RWPE2 (cell line): Measurements from ENCODE around the gene BRME1.

ENCODE experiments used
- ATAC-seq: fragments of 200-7000 bp; cut with Tn5 transposase; 3 replicates; pipeline ENCODE4 v1.9.1; 2021; ENCODE audit warnings: low read depth
- DNase-seq: peaks from one replicate; pipeline ENCODE4 v3.0.0-alpha.2; 2020; ENCODE audit warnings: low spot score
- H3K27ac ChIP-seq: fragments of 450-650 bp; 2 replicates; pipeline ENCODE4 v1.5.1; 2017; ENCODE audit warnings: mild to moderate bottlenecking; ENCODE audit not compliant: poor library complexity, severe bottlenecking
- H3K27me3 ChIP-seq: fragments of 250-450 bp; sonication (Bioruptor Pico); 2 replicates; pipeline ENCODE4 v1.5.1; 2021; ENCODE audit warnings: mild to moderate bottlenecking, moderate library complexity; ENCODE audit not compliant: insufficient read depth, poor library complexity, severe bottlenecking
- H3K36me3 ChIP-seq: fragments of 250-450 bp; sonication (Bioruptor Pico); 2 replicates; pipeline ENCODE4 v1.5.1; 2020; ENCODE audit warnings: low read depth, mild to moderate bottlenecking, moderate library complexity
- H3K4me1 ChIP-seq: fragments of 250-450 bp; sonication (Bioruptor Pico); 2 replicates; pipeline ENCODE4 v1.5.1; 2021; ENCODE audit warnings: mild to moderate bottlenecking, moderate library complexity; ENCODE audit not compliant: insufficient read depth, poor library complexity, severe bottlenecking
- H3K4me3 ChIP-seq: fragments of 250-450 bp; sonication (Bioruptor Pico); 2 replicates; pipeline ENCODE4 v1.5.1; 2021; ENCODE audit warnings: mild to moderate bottlenecking, moderate library complexity; ENCODE audit not compliant: severe bottlenecking
- H3K9me3 ChIP-seq: fragments of 250-450 bp; sonication (Bioruptor Pico); 2 replicates; pipeline ENCODE4 v1.5.1; 2021; ENCODE audit warnings: mild to moderate bottlenecking, moderate library complexity; ENCODE audit not compliant: severe bottlenecking
- TF ChIP-seq, protein P1 (sequence below): fragments of 450-650 bp; IDR thresholded peaks from one replicate; pipeline ENCODE4 v1.5.1; 2017; ENCODE audit warnings: mild to moderate bottlenecking, moderate library complexity; ENCODE audit not compliant: poor library complexity, severe bottlenecking

The BRME1 gene

DNA sequence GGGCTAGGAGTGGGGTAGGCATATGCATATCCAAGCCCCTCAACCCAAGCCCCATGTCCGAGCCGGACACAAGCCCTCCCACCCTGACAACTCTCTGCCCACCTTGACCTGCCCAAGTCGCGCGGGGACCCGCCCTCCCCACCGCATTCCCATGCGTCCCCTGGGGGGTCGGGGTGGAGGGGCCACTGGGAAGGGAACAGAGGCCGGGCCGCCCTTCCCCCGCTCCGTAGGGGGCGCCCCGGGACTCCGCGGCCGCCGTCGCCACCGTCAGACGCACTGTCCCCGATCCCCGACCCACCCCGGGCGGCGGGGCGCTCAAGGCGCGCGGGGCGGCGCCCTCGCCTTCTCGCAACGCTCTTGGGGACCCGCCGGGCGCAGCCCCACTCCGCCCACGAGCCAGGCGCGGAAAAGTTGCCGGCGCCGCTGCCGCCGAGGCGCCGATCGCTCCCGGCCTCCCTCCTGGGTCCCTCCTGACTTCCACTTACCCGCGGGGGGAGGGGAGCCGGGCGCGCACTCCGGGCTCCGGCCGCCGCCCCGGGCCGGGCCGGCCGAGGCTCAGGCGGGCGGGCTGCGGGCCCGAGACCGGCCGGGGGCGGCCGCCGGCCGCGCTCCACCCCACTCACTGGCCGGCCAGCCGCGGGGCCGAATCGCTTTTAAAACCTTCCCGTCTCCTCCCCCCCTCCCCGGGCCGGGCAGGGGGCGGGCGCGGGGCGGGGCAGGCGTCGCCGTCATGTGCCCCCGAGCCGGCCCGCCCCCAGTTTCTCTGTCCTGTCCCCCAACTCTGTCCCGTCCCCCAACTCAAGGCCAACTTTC is 63.4 kb downstream of the BRME1 start:
- TF ChIP-seq, protein P1, sequence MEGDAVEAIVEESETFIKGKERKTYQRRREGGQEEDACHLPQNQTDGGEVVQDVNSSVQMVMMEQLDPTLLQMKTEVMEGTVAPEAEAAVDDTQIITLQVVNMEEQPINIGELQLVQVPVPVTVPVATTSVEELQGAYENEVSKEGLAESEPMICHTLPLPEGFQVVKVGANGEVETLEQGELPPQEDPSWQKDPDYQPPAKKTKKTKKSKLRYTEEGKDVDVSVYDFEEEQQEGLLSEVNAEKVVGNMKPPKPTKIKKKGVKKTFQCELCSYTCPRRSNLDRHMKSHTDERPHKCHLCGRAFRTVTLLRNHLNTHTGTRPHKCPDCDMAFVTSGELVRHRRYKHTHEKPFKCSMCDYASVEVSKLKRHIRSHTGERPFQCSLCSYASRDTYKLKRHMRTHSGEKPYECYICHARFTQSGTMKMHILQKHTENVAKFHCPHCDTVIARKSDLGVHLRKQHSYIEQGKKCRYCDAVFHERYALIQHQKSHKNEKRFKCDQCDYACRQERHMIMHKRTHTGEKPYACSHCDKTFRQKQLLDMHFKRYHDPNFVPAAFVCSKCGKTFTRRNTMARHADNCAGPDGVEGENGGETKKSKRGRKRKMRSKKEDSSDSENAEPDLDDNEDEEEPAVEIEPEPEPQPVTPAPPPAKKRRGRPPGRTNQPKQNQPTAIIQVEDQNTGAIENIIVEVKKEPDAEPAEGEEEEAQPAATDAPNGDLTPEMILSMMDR: no peak
- ATAC-seq: no peak
- peaks cover 32% of the 10 kb centered on the region for H3K4me1 ChIP-seq
- peaks cover 45% of the 10 kb centered on the region for H3K36me3 ChIP-seq
- H3K9me3 ChIP-seq: no peaks in the 10 kb centered on the region
- H3K4me3 ChIP-seq: peak overlapping the region; percentile 88
- no peak for DNase-seq
- H3K27ac ChIP-seq: peak overlapping the region; percentile 98
- H3K27me3 ChIP-seq: no peaks in the 10 kb centered on the region

DNA sequence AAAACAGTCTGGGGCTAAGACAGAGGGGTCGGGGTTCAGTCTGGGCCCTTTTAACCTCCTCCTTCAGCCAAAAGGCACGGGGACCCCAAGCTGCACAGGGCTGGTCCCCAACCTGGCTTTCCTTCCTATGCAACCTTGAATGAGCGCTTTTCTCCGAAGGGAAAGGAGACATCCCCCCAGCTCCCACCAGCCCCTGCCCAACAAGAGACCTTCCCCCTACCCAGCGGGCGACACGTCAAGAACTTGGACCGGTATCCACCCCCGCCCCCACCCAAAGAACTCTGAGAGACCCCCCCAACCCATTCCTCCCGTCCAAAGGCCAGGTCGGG is 64.0 kb downstream of the BRME1 start:
- no peaks in the 10 kb centered on the region for H3K9me3 ChIP-seq
- H3K4me1 ChIP-seq: peaks cover 35% of the 10 kb centered on the region
- H3K27me3 ChIP-seq: no peaks in the 10 kb centered on the region
- H3K4me3 ChIP-seq: peak overlapping the region; percentile 88
- no peak for ATAC-seq
- peak overlapping the region; percentile 98 for H3K27ac ChIP-seq
- no peak for DNase-seq
- TF ChIP-seq, protein P1: no peak
- H3K36me3 ChIP-seq: peaks cover 50% of the 10 kb centered on the region

DNA sequence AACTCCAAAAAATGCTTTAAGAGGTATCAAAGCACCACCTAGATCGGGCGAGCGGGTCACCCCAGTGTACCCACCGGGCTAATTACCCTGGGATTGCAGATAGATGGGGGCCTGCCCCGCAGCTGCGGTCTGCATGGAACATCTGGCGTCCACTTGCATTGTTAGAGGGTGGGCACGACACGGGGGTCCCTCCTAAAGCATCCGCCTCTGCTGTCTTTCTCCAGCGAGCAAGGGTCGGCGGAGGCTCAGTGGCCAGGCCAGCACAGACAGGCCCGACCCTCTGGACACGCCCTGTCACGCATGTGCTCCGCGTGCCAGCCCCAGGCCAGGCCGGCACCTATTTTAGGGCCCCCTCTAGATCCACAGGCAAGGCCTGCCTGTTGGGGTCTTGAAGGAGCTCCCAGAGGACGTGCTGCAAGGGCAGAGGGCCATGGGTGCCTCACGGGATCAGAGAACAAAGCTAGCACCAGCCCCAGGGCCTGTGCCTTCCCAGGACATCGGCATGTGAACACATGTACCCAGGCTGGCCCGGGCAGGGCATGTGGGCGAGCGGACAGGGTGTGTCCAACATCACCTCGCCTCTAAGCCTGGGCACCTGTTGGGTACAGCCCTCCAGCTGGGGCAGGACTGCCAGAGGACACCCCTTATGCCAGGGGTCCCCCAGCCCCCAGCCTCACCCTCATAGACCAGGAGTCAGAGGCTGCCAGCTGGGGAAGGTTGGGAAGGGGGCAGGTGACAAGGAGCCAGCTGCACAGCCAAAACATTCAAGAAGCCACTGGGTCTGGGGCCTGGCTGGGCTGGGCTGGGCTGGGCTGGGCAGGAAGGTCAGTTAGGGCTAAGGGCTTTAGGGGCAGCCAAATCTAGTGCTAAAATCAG is 64.6 kb downstream of the BRME1 start:
- Histone ChIP-seq H3K4me3 (peak overlapping the region; percentile 88), H3K4me1 (peaks cover 34% of the 10 kb centered on the region), H3K9me3 (no peaks in the 10 kb centered on the region), H3K36me3 (peaks cover 56% of the 10 kb centered on the region), H3K27ac (peak overlapping the region; percentile 98), H3K27me3 (no peaks in the 10 kb centered on the region)
- TF ChIP-seq, protein P1: no peak
- peak; percentile 82 for DNase-seq
- no peak for ATAC-seq

DNA sequence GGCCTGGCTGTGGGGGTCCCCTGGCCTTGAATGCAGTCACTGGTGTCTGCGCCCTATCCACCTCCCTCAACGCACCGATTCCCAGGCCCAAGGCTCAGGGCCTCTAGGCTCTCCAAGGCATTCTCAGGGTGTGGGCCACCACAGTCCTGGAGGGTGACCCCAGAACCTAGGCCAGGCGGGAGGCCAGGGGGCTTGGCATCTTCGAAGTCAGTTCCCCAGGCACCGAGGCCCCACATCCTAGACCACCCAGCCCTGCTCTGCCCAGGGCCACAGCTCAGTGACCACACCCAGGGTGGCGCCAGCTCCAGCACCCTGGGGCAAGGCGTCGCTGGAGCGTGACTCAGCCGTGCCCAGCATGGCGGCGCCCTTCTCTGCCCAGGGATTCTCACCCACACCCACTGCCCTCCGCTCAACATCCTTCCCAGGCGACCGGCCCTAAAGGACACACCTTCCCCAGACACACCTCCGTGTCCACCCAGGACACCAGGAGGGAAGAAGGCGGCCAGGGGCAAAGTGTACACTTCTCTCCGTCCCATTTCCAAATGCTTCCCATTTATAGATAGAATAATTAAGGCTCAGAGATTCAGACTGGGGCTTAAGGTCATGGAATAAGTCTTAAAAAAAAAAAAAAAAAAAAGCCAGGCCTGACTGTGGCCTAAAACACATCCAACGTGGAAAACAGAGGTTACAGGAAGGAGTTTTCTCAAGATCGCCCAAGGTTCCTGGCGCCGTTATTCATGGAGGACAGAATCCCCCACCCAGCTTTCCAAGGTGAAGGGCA is 65.4 kb downstream of the BRME1 start:
- no peaks in the 10 kb centered on the region for H3K27me3 ChIP-seq
- ATAC-seq (peak; percentile 30), DNase-seq (peak; percentile 84)
- H3K36me3 ChIP-seq: peaks cover 65% of the 10 kb centered on the region
- TF ChIP-seq, protein P1: no peak
- peak overlapping the region; percentile 88 for H3K4me3 ChIP-seq
- peak overlapping the region; percentile 98 for H3K27ac ChIP-seq
- no peaks in the 10 kb centered on the region for H3K9me3 ChIP-seq
- peaks cover 35% of the 10 kb centered on the region for H3K4me1 ChIP-seq
